ENCODE data around the gene THOC5.
"Not testable (repeated sequence)": the region's sequence is repeated elsewhere in the genome, so short reads cannot be mapped to it uniquely, and the experiment has no call there.

THOC5 gene

GRCh38 chr22:29553351-29554224 lies at the start of gene THOC5:
THOC5 (minus strand) TSS chr22:29553757; CDS start chr22:29549147, 4,610 bp downstream.
- peak; percentile 79 for DNase-seq

DNA sequence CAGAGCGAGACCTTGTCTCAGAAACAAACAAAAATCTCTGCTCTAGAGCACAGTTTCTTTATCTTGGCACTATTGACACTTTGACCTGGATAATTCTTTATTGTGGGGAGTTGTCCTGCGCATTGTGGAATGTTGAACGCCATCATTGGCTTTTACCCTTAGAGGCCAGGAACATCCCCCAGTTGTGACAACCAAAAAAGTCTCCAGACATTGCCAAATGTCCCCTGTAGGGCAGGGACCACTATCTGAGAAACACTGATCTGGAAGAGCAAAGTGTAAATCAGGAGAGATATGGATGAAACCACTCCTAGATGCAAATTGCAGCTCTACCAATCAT lies 45.1 kb upstream of the THOC5 start:
- DNase-seq, result no peak

- not testable (repeated sequence) for DNase-seq
These were observed 44.5 kb upstream of the THOC5 start for GRCh38 chr22:29597871-29598683.

- no peak for DNase-seq
These were observed 42.9 kb upstream of the THOC5 start for GRCh38 chr22:29596408-29596807.

DNA sequence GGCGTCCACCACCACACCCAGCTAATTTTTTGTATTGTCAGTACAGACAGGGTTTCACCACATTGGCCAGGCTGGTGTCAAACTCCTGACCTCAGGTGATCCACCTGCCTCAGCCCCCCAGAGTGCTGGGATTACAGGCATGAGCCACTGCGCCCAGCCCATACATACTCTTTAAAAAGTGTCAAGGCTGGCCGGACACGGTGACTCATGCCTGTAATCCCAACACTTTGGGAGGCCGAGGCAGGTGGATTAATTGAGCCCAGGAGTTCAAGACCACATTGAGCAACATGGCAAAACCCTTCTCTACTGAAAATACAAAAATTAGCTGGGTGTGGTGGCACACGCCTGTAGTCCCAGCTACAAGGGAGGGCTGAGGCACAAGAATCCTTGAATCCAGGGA lies 40.9 kb upstream of the THOC5 start:
- not testable (repeated sequence) for DNase-seq

- no peak for DNase-seq
These were observed 40.4 kb upstream of the THOC5 start for GRCh38 chr22:29593923-29594322.

- no peak for DNase-seq
These were observed 34.6 kb upstream of the THOC5 start for GRCh38 chr22:29587938-29588699.

DNA sequence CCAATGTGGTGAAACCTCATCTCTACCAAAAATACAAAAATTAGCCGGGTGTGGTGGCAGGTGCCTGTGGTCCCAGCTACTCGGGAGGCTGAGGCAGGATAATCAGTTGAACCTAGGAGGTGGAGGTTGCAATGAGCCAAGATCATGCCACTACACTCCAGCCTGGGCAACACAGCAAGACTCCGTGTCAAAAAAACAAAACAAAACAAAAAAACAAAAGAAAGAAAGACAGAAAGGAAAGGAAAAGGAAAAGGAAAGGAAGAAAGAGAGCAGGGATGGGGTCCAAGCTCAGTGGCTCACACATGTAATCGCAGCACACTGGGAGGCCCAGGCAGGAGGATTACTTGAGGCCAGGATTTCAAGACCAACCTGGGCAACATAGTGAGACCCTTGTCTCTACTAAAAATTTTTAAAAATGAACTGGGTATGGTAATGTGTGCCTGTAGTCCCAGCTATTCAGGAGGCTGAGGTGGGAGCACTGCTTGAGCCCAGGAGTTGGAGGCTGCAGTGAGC lies 32.7 kb upstream of the THOC5 start:
- DNase-seq, result not testable (repeated sequence)

GRCh38 chr22:29584975-29585374 lies 31.4 kb upstream of the THOC5 start:
- no peak for DNase-seq

GRCh38 chr22:29581799-29582198 lies 28.2 kb upstream of the THOC5 start:
- DNase-seq, result no peak

DNA sequence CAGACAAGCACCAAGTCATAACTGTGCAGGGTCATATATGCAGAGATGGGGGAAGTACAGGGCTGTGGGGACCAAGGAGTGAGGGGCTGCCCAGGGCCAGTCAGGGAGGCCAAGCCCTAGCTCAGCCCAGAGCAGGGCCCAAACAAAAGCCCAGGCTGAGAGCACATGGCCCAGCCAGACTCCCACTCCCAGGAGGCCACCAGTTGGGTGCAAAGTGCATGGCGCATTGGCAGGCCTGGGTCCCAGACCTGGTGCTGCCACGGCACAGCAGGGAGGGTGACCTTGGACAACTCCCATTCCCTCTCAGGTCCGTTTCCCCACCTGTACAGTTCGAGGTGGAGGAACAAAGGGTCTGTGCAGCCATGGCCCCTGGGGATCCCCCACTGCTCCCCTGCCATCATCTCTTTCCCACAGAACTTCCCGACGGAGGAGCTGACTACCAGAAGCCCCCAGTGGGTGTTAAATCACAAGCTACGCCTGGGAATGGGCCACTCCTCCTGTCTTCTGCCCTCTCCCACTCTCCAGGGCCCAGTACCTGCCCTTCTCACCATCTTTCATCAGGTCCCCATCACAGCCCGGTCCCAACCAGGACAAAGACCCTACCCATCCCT lies 26.7 kb upstream of the THOC5 start:
- DNase-seq, result no peak

- no peak for DNase-seq
These were observed 25.1 kb upstream of the THOC5 start for GRCh38 chr22:29578462-29579200.

- no peak for DNase-seq
These were observed 21.3 kb upstream of the THOC5 start for GRCh38 chr22:29574762-29575450.

DNA sequence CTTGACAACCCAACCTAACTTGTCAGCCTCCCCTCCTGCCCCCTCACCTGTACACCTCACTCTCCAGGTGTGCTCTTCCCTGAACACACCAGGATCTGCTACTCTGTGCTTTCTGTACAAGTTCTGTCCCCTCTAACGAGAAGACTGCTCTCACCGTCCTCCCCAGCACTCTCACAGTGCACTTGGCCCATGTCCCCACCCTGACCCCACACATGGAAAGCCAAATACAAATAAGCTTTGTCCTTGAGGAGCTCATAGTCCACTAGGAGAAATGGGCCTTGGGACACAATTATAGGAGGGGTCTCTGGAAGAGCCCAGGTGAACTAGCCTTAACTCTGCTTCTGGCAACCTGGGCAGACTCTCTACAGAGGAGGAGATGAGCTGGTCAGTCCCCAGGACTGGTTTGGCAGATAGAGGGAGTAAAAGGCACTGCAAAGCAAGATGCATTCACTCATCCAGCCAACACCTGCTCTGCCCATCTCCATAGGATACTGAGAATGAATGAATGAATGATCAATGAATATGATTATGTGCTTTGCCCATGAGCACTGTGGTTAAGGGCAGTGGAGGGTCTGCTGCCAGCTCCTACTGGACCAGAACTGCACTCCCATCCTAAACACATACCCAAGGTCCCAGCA lies 17.5 kb upstream of the THOC5 start:
- no peak for DNase-seq

GRCh38 chr22:29570456-29570855 lies 16.9 kb upstream of the THOC5 start:
- no peak for DNase-seq

DNA sequence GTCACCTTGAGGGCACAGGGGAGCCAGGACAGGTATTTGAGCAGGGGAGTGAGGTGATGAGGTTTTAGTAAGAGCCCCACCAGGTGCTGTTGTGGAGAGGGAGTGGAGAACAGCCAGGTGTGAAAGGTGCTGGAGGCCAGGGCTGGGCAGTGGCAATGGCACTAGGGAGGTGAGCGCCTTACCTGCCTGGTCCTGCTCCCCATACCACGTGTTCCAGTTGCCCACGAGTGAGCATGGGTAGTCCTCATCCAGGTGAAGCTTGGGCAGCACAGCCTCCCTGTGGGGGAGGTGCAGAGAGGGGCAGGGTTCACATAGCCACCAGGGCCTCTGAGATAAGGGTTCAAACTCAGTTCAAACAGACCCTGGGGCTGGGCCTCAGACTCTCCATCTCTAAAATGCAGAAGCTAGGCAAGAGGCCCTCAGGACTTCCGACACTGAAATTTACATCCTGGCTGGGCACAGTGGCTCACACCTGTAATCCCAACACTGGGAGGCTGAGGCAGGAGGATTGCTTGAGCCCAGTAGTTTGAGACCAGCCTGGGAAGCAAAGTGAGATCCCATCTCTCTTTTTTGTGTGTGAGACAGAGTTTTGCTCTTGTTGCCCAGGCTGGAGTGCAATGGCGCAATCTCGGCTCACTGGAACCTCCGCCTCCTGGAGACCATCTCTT lies 15.6 kb upstream of the THOC5 start:
- DNase-seq, result no peak

DNA sequence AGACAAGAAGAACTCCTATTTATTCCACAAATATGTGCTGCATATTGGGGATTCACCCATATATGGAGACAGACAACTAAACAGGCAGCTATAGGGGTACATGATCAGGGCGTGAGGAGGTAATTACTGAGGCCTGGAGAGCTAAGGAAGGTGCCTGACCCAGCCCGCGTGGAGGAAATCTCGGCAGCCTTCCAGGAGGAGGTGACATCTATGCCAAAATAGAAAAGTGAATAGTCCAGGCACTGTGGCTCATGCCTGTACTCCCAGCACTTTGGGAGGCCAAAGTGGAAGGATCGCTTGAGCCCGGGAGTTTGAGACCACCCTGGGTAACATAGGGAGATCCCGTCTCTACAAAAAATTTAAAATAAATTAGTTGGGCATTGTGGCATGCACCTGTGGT lies 13.8 kb upstream of the THOC5 start:
- DNase-seq, result no peak

- DNase-seq, result not testable (repeated sequence)
These were observed 13.0 kb upstream of the THOC5 start for GRCh38 chr22:29566513-29566912.

- no peak for DNase-seq
These were observed 10.3 kb upstream of the THOC5 start for GRCh38 chr22:29563652-29564460.

Measured in NK-92 treated with Interleukin-12 subunit alpha and Interleukin-12 subunit beta, amount 100 ng/mL, for 24 hours (cell line).